ENCODE measurements around the gene CACUL1. TPM values are rescaled to one million over a fixed set of nuclear protein-coding genes. Genes with fewer than 3 reads are reported as not detected.

Gene CACUL1
- total RNA-seq, 1 donor from 2014 or later = 24.3 TPM

DNA sequence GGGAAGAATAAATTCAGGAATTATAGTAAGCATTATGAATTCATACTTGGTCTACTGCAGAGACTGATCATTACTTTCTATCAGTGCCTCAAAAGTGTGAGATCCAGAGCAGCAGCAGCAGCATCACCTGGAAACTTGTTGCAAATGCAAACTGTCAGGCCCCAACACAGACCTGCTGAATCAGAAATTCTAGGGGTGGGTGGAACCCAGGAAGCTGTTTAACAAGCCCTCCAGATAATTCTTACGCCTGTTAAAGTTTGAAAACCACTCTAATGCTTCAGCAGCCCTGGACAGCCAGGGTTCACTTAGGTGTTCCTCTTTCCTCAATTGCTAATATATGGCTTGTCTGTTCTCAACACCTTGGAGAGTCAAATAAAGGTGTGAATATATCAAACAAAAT is 19.5 kb downstream of the CACUL1 start:
- DNase-seq (ENCODE audit: extremely low read depth, low read depth, low spot score) = no peak

DNA sequence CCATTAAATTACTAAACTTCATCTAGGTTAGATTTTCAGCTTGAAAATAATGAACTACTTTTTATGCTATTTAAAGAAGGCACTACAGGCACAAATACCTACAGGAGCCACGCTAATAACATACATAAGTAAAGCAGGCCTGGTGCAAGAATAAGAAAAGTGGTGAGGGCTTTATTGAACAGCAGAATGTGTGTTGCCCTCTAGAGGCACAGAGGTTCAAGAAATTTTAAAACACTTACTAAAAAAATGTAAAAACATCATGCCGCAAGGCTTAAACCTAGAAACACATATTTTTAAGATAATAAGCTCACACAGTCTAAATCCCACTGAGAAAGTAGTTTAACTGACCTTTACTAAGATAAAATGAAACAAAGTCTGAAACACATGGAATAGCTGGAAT is 20.3 kb downstream of the CACUL1 start:
- no peak for DNase-seq (ENCODE audit: extremely low read depth, low read depth, low spot score)

DNA sequence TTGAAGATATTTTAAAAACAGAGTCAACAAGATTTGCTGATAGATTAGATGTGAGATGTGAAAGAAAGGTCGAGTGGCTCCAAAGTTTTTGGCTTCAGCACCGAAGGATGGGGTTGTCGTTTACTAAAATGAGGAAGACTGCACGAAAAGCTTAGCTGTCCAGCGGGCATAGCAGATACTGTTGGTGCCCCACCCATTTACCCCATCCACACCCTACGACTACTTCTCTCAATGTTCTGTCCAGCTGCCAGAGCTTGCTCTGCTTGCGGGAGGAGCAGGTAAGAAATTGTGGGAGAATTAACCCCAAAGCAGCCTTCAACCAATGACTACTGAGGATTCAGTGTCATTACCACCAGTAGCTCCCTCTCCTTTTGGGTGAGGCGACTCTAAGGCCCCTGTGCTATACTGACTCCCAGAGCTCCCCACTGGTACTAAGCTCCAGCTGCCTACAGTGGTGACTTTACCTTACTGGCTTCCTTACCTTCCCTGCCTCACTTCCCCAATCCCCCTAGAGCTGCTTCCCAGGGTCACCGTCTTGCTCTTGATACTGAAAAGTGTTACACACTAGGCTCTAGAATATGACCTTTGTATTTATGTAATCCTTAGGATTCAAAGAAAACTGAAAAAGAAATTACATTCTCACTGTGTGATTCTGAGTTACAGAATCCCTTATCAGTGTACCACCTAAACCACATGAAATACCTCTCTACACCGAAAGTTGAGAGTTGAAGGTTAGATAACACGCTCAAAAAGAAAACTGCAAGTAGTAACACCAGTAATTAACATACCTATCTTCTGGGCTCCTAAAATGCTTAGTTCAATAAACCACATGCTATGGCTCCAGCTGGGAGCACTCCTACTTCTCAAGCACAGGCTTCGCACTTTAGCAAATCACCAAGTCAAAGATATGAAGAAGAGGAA is 22.3 kb downstream of the CACUL1 start:
- DNase-seq (ENCODE audit: extremely low read depth, low read depth, low spot score) = no peak

DNA sequence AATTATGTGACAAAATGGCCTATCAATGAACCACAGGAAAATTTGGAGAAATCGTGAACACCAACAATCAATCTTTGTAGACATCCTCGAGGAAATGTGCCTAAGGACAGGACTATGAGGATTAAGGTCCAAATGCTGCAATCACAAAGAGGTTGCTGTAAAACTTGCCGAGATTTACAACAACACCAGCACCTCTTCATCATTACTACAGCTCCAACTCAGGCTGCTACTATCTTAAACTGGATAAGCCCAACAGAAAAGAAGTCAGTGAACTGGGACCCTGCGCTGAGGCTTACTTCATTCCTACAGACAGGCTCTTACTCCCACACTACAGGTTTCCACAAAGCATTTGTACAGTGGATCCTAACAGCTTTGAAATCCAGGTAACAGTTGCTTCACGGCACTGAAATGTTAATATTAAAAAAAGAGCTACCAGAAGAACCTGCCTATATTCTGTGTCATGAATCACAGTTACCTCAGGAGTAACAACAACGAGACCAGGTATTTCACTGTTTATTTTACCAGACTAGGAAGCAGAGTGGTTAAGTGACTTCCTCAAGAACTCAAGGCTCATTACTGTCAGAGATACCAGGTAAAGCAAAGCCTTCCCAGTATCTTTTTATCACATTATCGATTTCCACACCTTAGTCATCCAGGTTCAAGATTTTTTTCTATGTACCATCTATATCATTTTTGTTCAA is 23.9 kb downstream of the CACUL1 start:
- DNase-seq (ENCODE audit: extremely low read depth, low read depth, low spot score) = no peak

DNA sequence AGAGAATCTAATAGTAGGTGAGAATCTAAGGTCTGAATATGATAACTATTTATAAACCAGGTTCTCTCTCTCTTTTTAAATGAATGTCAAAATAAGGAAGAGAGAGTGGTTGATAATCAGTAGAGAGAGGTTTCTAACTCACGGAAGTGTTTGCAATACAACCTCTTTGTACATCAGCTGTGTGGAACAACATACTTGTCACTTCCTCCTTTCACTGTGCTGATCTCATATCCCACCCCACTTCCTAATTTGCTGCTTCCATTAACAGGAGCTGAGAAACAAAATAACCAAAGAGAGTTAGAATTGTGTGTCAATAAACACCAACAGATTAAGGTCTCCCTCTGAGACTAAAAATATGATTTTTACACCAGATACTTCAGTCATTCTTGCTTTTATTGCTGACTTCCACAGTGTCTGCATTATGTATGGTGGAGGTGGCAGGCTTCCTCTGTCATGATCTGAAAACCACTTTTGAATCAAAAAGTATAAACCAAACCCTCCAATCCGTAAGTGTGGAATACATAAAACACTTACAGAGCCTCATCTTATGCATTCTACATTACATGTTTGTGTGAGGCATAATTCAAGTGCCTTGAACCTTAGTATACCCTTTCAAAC is 25.0 kb downstream of the CACUL1 start:
- peak; percentile 51 for DNase-seq (ENCODE audit: extremely low read depth, low read depth, low spot score)

DNA sequence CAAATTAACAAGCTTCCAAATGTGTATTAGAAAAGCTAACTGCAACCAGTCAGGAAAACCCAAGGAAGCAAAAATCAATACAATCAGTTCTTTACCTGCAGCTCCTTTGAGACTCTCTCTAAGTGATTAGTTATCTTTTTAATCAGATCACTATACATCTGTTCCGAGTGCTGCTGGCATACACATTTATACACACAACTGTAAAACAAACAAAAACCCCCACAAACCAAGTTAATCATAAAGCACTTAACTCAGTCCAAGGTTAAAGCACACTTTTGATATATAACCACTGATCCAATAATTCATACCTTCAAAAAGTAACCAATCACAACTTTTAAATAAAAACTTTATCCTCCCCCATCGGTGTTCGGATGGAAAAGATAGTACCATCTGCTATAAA is 25.6 kb downstream of the CACUL1 start:
- no peak for DNase-seq (ENCODE audit: extremely low read depth, low read depth, low spot score)

DNA sequence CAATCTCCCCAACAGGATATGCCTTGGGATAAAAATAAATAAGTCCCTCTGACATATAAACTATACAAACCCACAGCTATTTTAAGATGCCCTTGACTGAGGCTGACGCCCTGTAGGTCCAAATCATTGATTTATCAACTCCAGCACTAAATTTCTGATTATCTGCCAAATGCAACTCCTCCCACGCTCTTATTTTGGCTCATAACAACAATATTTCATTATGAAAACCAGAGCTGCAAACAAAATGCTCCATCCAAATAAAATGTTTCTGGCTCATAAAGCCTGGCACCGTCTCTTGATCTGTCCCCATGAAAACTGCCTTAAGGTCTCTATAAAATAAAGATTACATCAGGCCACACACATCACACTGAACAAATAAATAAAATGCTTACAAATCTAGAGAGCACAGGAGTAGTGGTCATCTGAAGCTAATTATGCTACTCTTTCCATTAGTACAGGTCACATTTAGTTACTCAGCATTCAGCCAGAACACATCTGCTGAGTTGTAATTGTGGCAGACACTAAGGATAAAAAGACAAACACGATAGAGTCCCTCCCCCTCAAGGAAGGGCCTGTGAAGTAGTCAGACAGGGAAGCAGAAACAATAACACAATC is 28.8 kb downstream of the CACUL1 start:
- no peak for DNase-seq (ENCODE audit: extremely low read depth, low read depth, low spot score)

DNA sequence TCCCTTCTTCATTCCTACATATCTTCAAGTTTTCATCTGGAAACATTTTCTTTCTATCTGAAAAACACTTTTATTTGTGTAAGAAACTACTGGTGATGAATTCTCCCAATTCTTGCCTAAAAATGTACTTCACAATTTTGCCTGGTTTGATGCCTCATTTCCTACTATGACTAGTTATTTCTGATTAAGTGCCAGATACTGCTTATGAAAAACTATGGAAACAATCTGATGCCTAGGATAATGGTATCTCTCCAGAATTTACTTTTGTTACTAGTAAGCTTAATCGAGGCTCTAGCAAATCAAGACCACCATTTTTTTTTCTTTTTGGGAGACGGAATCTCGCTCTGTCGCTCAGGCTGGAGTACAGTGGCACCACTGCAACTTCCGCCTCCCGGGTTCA is 31.3 kb downstream of the CACUL1 start:
- no peak for DNase-seq (ENCODE audit: extremely low read depth, low read depth, low spot score)

DNA sequence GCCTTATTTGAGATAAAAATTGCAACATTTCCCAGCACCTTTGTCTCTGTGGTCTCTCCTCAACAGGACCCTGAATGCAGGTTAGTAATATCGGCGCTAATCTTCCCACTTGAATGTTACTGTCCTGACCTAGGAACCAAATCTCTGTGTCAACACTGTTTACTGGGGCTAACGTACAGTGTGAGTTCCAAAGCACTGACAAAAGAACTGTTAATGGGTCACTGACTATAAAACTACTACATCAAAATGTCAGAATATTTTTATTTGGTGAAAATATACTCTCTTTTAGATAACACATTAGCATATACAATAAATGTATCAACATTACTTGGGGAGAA is 33.3 kb downstream of the CACUL1 start:
- DNase-seq (ENCODE audit: extremely low read depth, low read depth, low spot score) = no peak

DNA sequence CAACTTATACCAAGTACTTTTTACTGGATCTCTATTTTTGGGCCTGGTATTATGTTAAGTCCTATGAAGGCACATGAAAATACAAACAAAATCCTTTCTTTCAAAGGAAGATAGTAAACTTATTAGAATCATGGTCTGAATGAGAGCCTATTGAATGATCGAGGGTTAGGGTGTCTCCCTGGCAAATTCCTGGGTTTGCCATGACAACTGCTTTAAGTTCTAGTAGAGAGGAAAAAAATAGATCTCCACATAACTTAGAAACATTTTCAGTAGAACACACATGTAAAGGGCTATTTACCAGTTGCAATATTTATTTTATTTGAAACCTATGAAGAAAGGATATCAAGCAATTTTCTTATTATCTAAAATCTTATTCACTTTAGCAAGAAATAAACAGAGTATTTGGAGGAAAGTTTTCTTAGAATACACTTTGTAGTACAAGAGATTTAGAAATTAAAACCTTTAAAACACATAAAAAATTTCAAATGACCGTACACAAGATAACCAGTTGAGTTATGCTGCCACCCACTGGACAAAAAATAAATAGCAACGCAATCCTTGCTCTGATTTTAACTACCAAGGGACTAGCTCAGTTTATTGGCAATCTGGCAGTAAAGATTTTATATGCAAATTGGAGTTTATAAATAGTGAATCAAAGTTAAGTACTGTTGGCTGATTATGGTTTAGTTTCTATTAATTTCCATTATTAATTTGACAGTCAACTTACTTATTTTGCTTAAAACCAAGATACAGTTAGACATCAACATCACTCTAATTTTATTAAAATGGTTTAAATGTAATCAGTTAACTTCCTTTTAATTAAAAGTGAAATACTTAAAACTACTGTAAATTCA is 33.9 kb downstream of the CACUL1 start:
- no peak for DNase-seq (ENCODE audit: extremely low read depth, low read depth, low spot score)

DNA sequence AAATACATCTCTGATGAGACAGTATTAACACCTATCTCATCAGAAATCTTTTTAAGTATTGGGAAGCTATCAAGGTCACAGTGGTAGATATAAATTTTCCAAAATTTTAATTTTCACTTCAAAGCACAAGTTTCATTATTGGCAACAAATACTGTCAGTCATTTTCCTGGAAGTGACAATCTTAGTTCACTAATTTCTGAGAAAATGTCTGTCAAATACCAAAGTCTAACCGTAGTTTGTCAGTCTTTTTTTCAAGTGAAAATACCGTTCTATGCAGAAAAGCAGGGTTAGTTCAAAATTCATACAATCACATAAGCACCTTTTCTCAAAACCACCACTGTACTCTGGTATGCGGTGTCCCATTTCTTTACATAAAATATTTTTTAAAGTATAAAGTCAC is 40.4 kb downstream of the CACUL1 start:
- no peak for DNase-seq (ENCODE audit: extremely low read depth, low read depth, low spot score)

DNA sequence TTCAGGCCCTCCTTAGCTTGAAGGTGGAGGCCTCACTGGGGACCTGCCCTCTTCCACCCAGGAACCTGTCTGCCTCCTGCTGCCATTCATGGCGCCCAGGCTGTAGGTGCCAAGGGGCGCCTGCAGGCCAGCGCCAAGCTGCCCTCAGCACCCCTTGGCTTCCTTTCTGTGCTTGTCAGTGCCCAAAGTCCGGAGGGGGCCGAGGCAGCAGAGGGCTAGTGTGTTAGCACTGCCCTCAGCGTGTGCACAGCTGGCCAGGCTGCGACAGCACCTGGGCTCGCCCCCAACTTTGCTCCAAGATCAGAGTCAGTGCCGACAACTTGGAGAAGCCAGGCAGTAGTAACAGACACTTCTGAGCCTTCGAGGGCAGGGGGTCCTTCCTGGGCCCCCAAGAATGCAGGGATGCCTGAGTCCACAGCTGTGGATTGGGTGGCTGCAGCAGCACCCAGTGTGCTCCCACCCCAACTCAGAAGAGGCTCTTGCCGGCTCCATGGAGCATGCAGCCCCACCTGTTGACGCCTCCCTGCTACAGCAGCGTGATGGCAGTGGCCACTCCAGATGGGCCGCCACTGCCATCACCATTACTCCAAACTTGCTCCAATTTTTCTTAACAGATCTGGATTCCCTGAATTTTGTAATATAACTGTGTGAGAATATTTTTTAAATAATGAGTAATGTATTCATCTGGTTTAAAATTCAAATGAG is 41.7 kb downstream of the CACUL1 start:
- DNase-seq (ENCODE audit: extremely low read depth, low read depth, low spot score) = no peak

DNA sequence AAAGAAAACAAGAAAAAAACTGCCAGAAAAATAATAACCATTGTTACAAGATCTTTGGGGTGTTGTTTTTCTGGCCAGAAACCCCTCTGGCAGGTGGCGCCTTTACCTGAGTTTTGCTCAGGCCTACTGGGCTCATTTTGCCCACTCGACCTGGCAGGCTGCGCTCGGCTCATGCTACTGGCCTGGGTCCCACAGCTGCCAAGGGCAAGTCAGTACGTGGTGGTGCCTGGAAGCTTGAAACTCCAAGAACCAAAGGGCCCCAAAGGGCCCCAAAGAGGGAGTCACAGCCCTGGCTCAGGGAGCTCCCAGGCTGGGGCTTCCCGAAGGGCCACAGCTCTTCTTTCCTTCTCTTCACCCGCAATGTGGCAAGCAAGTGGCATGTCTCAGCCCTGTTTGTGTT is 42.7 kb downstream of the CACUL1 start:
- no peak for DNase-seq (ENCODE audit: extremely low read depth, low read depth, low spot score)

DNA sequence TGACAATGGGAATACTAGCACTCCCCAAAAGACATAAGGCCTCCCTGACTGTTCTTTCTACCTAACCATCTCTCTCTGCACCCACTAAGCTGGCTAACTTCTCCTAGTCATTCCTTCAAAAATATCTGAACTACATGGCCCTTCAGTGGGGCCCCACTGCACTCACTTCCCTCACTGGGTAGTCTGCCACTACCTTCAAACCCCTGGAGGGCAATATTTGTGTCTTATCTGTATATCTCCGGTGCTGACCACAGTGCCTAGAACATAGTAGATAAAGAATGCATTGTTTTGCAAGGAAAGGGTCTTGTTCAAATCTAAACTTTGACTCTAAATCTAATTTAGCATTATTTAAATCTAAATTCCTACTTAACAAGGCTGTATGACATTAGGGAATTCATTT is 44.3 kb downstream of the CACUL1 start:
- DNase-seq (ENCODE audit: extremely low read depth, low read depth, low spot score) = no peak

DNA sequence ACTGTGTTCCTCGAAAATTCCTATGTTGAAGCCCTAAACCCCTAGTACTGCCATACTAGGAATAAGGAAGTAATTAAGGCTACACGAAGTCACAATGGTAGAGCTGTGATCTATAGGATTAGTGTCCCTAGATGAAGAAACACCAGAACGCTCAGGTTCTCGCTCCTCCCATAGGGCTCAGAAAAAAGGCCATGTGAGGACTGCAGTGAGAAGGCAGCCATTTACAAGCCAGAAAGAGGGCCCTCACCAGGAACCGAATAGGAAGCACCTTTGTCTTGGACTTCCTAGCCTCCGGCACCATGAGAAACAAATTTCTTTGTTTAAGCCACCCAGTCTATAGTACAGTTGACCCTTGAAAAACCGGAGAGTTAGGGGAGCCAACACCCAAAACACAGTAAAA is 46.2 kb downstream of the CACUL1 start:
- no peak for DNase-seq (ENCODE audit: extremely low read depth, low read depth, low spot score)

DNA sequence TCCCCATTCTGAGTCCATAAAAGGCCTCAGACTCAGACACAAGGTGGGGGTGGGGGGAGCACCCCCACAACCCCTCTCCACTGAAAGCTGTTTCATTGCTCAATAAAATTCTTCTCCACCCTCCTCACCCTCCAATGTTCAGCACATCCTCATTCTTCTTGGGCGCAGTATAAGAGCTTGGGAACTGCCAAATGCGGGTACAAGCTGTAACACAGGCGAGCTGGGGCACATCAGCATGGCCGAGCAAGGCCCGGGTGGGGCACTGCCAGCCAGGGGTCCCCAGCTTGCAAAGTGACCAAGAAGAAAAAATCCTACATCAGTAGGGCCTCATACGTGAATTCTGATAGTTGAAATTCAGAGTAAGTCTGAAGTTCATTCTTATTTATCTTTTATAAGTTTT is 50.1 kb downstream of the CACUL1 start:
- no peak for DNase-seq (ENCODE audit: extremely low read depth, low read depth, low spot score)

DNA sequence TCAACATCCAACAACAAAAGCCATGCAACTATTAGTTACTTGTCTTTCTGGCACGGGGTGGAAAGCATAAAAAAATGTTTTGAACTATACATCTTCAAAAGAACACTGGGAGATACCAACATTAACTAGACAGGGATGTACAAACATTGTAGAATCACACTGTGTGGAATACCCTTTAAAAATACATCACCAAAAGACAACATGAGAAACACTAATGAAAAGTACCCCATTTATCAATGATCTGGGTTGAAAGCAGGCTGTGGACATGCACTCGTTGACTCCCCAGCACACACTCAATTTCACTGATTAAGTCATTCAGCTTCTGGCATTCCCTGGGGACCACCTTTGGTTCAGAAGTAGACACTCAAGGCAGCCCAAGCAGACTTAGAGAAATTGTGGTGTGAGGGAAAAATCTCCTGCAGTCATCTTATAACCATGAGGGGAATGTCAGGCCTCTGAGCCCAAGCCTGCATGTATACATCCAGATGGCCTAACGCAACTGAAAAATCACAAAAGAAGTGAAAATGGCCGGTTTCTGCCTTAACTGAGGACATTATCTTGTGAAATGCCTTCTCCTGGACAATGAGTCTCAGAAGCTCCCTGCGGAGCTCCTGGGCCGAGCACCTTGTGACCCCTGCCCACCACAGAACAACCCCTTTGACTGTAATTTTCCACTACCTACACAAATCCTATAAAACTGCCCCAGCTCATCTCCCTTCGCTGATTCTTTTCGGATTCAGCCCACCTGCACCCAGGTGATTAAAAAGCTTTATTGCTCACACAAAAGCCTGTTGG is 53.0 kb downstream of the CACUL1 start:
- DNase-seq (ENCODE audit: extremely low read depth, low read depth, low spot score) = no peak

DNA sequence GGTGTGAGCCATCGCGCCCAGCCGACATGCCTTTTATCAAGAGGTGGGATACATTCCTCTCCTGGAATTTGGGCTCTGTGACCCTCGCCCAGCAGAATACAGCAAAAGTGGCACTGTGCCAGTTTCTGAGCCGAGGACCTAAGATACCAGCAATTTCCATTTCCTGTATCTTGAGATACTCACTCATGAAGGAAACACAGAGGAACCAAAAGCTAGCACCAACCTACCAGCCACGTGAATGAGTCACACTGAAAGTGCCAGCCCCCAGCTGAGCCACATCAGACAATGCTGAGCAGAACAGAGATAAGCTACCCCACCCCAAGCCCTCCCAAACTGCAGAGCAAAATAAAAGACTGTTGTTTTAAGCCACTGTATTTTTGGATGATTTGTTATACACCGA is 56.3 kb downstream of the CACUL1 start:
- peak; percentile 34 for DNase-seq (ENCODE audit: extremely low read depth, low read depth, low spot score)

DNA sequence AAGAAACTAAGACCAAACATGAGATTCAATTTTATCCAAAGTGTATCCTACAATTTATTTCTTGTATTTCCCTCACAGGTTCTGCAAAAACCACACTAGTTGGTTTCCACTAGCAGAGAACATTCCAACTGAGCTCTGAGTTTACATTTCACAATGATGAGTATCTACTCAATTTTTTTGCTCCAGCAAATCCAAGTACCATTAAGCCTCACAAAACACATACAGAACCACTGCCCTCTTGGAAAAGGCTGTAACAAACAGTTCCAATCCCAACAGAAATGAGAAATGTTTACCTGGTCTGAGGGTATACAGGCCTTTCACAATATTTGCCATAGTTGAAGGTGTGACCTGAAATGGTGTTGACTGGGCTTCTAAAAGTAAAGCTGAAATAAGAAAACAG is 59.9 kb downstream of the CACUL1 start:
- no peak for DNase-seq (ENCODE audit: extremely low read depth, low read depth, low spot score)
